ENCODE measurements around the gene EMX2.

EMX2 gene

GRCh38 chr10:117545141-117546019 is 2.8 kb downstream of the EMX2 start:
- TF ChIP-seq REST (IDR thresholded peaks at IDR 0.05; ENCODE audit: low read depth) = no peak
- TF ChIP-seq TAF1 (IDR thresholded peaks at IDR 0.05; ENCODE audit: low read depth) = no peak; the same call in 1 of the 2 replicates
- no peak for TF ChIP-seq FOXM1 (IDR thresholded peaks at IDR 0.05; ENCODE audit: borderline replicate concordance, low read depth)
- no peak for TF ChIP-seq MAX (IDR thresholded peaks at IDR 0.05)
- no peak for TF ChIP-seq YY1 (IDR thresholded peaks at IDR 0.05; ENCODE audit: low read depth)
- TF ChIP-seq USF1 (IDR thresholded peaks at IDR 0.05) = no peak
- no peak for TF ChIP-seq CREB1 (IDR thresholded peaks at IDR 0.05; ENCODE audit: low read depth)
- no peak for TF ChIP-seq EP300 (IDR thresholded peaks at IDR 0.05; ENCODE audit: borderline replicate concordance)
- no peak for TF ChIP-seq NFIC (IDR thresholded peaks at IDR 0.05)
- TF ChIP-seq TEAD4 (IDR thresholded peaks at IDR 0.05) = no peak
- no peak for TF ChIP-seq EGR1 (IDR thresholded peaks at IDR 0.05)
- no peak for TF ChIP-seq RAD21 (IDR thresholded peaks at IDR 0.05; ENCODE audit: low read depth)
- TF ChIP-seq ZBTB7A (IDR thresholded peaks at IDR 0.05; ENCODE audit: low read depth) = no peak
- no peak for TF ChIP-seq CEBPB (IDR thresholded peaks at IDR 0.05)
- TF ChIP-seq TCF12 (IDR thresholded peaks at IDR 0.05; ENCODE audit: low read depth) = no peak

GRCh38 chr10:117546020-117546580 is 3.6 kb downstream of the EMX2 start:
- no peak for TF ChIP-seq TEAD4 (IDR thresholded peaks at IDR 0.05)
- 0 out of 2 replicates have a peak, but pooled peaks have one; percentile 15 for TF ChIP-seq ZBTB7A (IDR thresholded peaks at IDR 0.05; ENCODE audit: low read depth)

GRCh38 chr10:117546581-117547015 is 4.1 kb downstream of the EMX2 start:
- TF ChIP-seq ZBTB7A (IDR thresholded peaks at IDR 0.05; ENCODE audit: low read depth) = no peak
- no peak for TF ChIP-seq CREB1 (IDR thresholded peaks at IDR 0.05; ENCODE audit: low read depth)
- no peak for TF ChIP-seq MAX (IDR thresholded peaks at IDR 0.05)
- TF ChIP-seq YY1 (IDR thresholded peaks at IDR 0.05; ENCODE audit: low read depth) = no peak

- no peak for TF ChIP-seq TEAD4 (IDR thresholded peaks at IDR 0.05)
- TF ChIP-seq REST (IDR thresholded peaks at IDR 0.05; ENCODE audit: low read depth) = no peak
- no peak for TF ChIP-seq CEBPB (IDR thresholded peaks at IDR 0.05)
- TF ChIP-seq EP300 (IDR thresholded peaks at IDR 0.05; ENCODE audit: borderline replicate concordance) = no peak
- TF ChIP-seq CREB1 (IDR thresholded peaks at IDR 0.05; ENCODE audit: low read depth) = no peak
- no peak for TF ChIP-seq RAD21 (IDR thresholded peaks at IDR 0.05; ENCODE audit: low read depth)
- TF ChIP-seq MAX (IDR thresholded peaks at IDR 0.05) = 0 out of 2 replicates have a peak, but pooled peaks have one; percentile 3
- TF ChIP-seq TCF12 (IDR thresholded peaks at IDR 0.05; ENCODE audit: low read depth) = no peak
Observed at GRCh38 chr10:117547016-117547715, 4.6 kb downstream of the EMX2 start.

- no peak for TF ChIP-seq ZBTB7A (IDR thresholded peaks at IDR 0.05; ENCODE audit: low read depth)
- no peak for TF ChIP-seq MAX (IDR thresholded peaks at IDR 0.05)
- TF ChIP-seq RAD21 (IDR thresholded peaks at IDR 0.05; ENCODE audit: low read depth) = no peak
- TF ChIP-seq CEBPB (IDR thresholded peaks at IDR 0.05) = no peak
- no peak for TF ChIP-seq NFIC (IDR thresholded peaks at IDR 0.05)
- no peak for TF ChIP-seq REST (IDR thresholded peaks at IDR 0.05; ENCODE audit: low read depth)
- TF ChIP-seq USF1 (IDR thresholded peaks at IDR 0.05) = no peak
- no peak for TF ChIP-seq TEAD4 (IDR thresholded peaks at IDR 0.05)
- TF ChIP-seq FOXM1 (IDR thresholded peaks at IDR 0.05; ENCODE audit: borderline replicate concordance, low read depth) = no peak
- TF ChIP-seq EP300 (IDR thresholded peaks at IDR 0.05; ENCODE audit: borderline replicate concordance) = no peak
- no peak for TF ChIP-seq CREB1 (IDR thresholded peaks at IDR 0.05; ENCODE audit: low read depth)
- no peak for TF ChIP-seq TCF12 (IDR thresholded peaks at IDR 0.05; ENCODE audit: low read depth)
- TF ChIP-seq EGR1 (IDR thresholded peaks at IDR 0.05) = no peak
Observed at GRCh38 chr10:117547716-117548668, 5.4 kb downstream of the EMX2 start.
